Neutrophil (primary cell): ENCODE results near the gene GRPEL2.
A peak's percentile ranks its signal among the peaks of the same experiment; 100 is the strongest.

ENCODE experiments used
- H3K27ac ChIP-seq: fragments of 200-600 bp; sonication (generic); 2 replicates; pipeline ENCODE4 v1.5.1; 2016; ENCODE audit warnings: mild to moderate bottlenecking, moderate library complexity
- H3K27me3 ChIP-seq: fragments of 200-600 bp; sonication (generic); 2 replicates; pipeline ENCODE4 v1.6.0; 2016; ENCODE audit warnings: mild to moderate bottlenecking
- H3K36me3 ChIP-seq: fragments of 200-600 bp; sonication (generic); 2 replicates; pipeline ENCODE4 v1.5.1; 2017
- H3K4me1 ChIP-seq, 2 experiments: fragments of 200-600 bp in 1 of 2; sonication (generic) in 1 of 2; 1 replicate in 1 of 2; 2 replicates in 1 of 2; pipeline versions ENCODE4 v1.5.1 to v1.6.1; 2013 to 2016; ENCODE audit warnings: low read depth in 1 of 2, low read length in 1 of 2, mild to moderate bottlenecking in 1 of 2, moderate library complexity in 1 of 2; ENCODE audit not compliant: control insufficient read depth in 1 of 2, insufficient read depth in 1 of 2
- H3K4me3 ChIP-seq, 2 experiments: fragments of 200-600 bp in 1 of 2; sonication (generic) in 1 of 2; 1 replicate in 1 of 2; 2 replicates in 1 of 2; pipeline ENCODE4 v1.5.1; 2013 to 2016; ENCODE audit warnings: low read depth in 1 of 2, low read length in 1 of 2, mild to moderate bottlenecking in 1 of 2, moderate library complexity in 1 of 2
- H3K9me3 ChIP-seq: fragments of 200-600 bp; sonication (generic); 2 replicates; pipeline ENCODE4 v1.5.1; 2016
- TF ChIP-seq, protein P1 (sequence below): fragments of 200-600 bp; sonication (generic); IDR thresholded peaks from 2 replicates; pipeline ENCODE4 v1.5.1; 2016; ENCODE audit warnings: antibody characterized with exemption

Gene GRPEL2, protein sequence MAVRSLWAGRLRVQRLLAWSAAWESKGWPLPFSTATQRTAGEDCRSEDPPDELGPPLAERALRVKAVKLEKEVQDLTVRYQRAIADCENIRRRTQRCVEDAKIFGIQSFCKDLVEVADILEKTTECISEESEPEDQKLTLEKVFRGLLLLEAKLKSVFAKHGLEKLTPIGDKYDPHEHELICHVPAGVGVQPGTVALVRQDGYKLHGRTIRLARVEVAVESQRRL

DNA sequence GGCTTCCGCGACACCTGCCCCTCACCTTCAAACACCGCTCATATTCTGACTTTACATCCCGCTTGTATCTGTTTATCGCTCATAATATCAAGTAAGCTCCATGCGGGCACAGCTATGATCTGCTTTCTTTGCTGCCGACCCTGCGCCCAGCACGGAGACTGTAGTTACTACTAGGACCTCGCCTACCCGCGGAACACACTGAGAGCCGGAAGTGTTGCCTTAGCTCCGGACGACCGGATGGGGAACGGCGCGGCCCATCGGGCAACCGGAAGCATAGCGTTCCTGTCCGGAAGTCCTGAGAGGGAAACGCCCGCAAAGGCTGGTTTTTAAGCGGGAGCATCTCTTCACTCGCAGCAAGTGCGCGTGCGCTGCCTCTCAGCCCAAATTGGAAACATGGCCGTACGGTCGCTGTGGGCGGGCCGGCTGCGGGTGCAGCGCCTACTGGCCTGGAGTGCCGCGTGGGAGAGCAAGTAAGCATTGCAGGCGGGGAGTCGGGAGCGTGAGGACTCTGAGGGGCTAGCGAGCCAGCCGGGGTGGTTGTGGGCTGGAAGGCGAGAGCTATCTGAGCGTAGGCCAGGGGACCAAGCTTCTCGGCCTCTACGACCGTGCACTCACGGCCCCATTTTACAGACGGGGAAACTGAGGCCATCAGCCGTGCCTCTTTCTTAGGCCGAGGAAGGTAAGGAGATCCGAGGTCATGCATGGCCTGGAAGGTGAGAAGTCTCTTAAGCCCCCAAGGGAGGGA, at the start of gene GRPEL2:
TSS of gene GRPEL2 (plus strand) at position 353 of the 745 bp plus-strand sequence. CDS start at position 394, 41 bp downstream.
- Histone ChIP-seq H3K36me3 (peaks cover 25% of the 10 kb centered on the region), H3K9me3 (no peaks in the 10 kb centered on the region), H3K4me3 (peak within 1 kb of the TSS; percentile 83 to 88), H3K27ac (peak within 1 kb of the TSS; percentile 80), H3K4me1 (peaks cover 33 to 39% of the 10 kb centered on the region in 2 experiments), H3K27me3 (no peaks in the 10 kb centered on the region)
- TF ChIP-seq, protein P1, sequence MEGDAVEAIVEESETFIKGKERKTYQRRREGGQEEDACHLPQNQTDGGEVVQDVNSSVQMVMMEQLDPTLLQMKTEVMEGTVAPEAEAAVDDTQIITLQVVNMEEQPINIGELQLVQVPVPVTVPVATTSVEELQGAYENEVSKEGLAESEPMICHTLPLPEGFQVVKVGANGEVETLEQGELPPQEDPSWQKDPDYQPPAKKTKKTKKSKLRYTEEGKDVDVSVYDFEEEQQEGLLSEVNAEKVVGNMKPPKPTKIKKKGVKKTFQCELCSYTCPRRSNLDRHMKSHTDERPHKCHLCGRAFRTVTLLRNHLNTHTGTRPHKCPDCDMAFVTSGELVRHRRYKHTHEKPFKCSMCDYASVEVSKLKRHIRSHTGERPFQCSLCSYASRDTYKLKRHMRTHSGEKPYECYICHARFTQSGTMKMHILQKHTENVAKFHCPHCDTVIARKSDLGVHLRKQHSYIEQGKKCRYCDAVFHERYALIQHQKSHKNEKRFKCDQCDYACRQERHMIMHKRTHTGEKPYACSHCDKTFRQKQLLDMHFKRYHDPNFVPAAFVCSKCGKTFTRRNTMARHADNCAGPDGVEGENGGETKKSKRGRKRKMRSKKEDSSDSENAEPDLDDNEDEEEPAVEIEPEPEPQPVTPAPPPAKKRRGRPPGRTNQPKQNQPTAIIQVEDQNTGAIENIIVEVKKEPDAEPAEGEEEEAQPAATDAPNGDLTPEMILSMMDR: no peak

DNA sequence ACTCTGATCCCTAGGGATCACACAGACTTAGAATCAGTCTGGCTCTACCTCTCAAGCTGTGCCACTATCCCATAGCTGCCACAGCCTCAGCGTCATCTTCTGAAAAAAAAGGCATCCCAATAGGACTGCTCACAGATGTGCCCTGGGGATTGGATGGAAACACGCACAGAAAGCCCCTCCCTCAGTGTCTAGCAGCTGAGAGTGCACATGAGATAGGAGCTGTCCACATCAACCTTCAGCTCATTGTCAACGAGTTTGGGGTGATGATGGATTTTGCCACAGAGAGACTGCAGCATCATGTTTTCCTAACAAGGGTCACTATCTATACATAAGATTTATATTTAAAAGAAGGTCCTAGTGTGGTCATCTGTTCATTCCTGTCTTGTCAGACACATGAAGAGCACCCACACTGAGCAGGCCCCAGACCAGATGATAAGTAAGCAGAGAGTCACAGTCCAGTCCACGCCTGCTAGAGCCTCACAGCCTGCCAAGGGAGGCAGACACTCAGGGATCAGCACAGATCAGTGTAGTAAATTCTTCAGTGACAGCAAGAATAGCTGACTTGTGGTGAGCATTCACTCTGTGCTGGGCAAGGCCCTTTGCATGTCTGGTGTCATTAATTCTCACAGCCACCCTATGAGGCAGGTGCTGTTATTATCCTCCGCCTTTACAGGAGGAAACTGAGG, 47.8 kb upstream of the GRPEL2 start:
- Histone ChIP-seq H3K4me3 (no peak overlapping the region), H3K27ac (no peak overlapping the region), H3K9me3 (no peaks in the 10 kb centered on the region), H3K4me1 (no peaks in the 10 kb centered on the region), H3K36me3 (no peaks in the 10 kb centered on the region), H3K27me3 (peaks cover 33% of the 10 kb centered on the region)
- TF ChIP-seq, protein P1: no peak

DNA sequence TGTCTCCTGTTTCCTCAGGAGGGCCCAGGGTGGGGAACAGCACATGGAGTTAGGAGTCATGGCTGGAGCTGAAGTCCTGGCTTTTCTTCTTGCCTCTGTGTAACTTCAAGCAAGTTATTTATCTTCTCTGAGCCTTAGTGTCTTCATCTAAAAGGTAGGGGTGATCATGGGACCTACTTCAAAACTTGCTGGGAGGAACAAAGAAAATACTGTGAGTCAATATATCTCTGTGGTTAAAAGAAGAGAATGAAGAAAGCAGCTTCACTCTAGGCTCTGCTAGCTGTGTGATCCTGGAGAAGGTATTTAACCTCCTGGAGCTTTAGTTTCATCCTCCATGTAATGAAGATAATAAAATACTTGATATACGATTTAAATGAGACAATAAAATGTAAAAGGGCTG, 47.1 kb upstream of the GRPEL2 start:
- Histone ChIP-seq H3K27ac (no peak overlapping the region), H3K4me1 (no peaks in the 10 kb centered on the region), H3K27me3 (peaks cover 29% of the 10 kb centered on the region), H3K9me3 (no peaks in the 10 kb centered on the region), H3K36me3 (no peaks in the 10 kb centered on the region), H3K4me3 (no peak overlapping the region)
- TF ChIP-seq, protein P1: no peak

DNA sequence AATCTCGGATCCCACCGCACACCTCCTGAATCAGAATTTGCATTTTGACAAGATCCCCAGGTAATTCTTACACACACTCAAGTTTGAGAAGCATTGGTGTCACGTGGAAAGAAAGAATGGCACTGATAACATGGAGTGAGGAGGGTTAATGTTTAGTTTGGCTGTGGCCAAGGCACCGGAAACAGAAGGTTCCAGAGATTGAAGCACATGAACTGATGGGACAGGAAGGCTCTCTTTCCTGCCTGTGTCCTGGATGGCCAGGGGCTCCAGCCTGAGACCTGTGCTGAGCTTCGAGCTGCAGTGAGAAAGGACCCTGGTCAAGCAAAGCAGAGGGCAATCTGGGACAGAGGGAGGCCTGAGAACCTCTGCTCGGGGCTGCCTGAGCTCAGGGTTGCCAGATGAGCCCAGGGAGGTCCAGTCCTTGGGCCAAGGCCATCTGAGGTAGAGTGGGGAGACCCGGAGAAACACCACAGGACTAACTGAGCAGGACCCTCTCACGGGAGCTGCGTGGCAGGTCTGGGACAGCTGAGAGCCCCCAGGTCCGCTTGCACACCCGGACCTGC, 46.4 kb upstream of the GRPEL2 start:
- no peak overlapping the region for H3K27ac ChIP-seq

DNA sequence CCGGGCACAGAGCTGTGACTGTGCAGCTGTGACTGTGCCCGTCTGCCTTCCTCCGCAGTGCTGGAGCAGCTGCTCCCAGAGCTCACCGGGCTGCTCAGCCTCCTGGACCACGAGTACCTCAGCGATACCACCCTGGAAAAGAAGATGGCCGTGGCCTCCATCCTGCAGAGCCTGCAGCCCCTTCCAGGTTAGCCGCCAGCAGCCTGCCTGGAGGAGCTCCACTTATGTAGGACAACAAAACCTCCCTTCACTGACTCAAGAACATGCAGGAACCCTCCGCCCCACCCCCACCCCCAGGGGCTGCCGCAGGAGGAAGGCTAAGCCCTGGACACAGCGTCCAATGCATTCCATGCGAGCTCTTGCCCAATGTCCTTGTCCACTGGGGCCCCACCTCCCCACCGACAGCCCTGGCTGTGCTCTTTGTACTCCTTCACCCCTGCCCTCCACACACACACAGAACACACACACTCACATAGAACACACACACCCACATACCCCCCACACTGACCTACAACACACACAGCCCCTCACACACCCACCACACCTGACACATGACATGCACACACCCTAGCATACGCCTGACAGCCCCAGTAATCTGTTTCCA, 45.7 kb upstream of the GRPEL2 start:
- Histone ChIP-seq H3K4me3 (no peak overlapping the region), H3K4me1 (no peaks in the 10 kb centered on the region), H3K27ac (no peak overlapping the region), H3K27me3 (peaks cover 29% of the 10 kb centered on the region), H3K9me3 (no peaks in the 10 kb centered on the region), H3K36me3 (no peaks in the 10 kb centered on the region)
- TF ChIP-seq, protein P1: no peak

More for the DNA sequence above, 46.4 kb upstream of the GRPEL2 start:
- Histone ChIP-seq H3K4me1 (no peaks in the 10 kb centered on the region), H3K9me3 (no peaks in the 10 kb centered on the region), H3K27me3 (peaks cover 29% of the 10 kb centered on the region), H3K4me3 (no peak overlapping the region), H3K36me3 (no peaks in the 10 kb centered on the region)
- TF ChIP-seq, protein P1: no peak
